Thyroid gland (tissue), 4 donors: ENCODE measurements around the gene RFX3. TPM values are rescaled to one million over a fixed set of nuclear protein-coding genes. Genes with fewer than 3 reads are reported as not detected.

Source experiments
- DNase-seq, 2 donors: peaks; one replicate each; pipeline ENCODE4 v3.0.0-alpha.2; 2019
- H3K27ac ChIP-seq, 3 donors: fragments of 200-600 bp; sonication (generic); 1 replicate in 2 of 3; 2 replicates in 1 of 3; pipeline ENCODE4 v1.5.1; 2016 to 2019; ENCODE audit warnings: mild to moderate bottlenecking in 1 of 3, moderate library complexity in 1 of 3
- H3K27me3 ChIP-seq: fragments of 200-600 bp; sonication (generic); one replicate; pipeline ENCODE4 v1.5.1; 2019
- H3K36me3 ChIP-seq, 2 donors: fragments of 200-600 bp; sonication (generic); one replicate each; pipeline ENCODE4 v1.5.1; 2016 to 2019
- H3K4me1 ChIP-seq, 2 donors: fragments of 200-600 bp; sonication (generic); one replicate each; pipeline ENCODE4 v1.5.1; 2017 to 2019
- H3K4me3 ChIP-seq, 3 donors: fragments of 200-600 bp; sonication (generic); replicated peaks in 1 of 3; 1 replicate in 2 of 3; 2 replicates in 1 of 3; pipeline ENCODE4 v1.5.1; 2016; ENCODE audit warnings: mild to moderate bottlenecking in 1 of 3
- H3K9me3 ChIP-seq: fragments of 200-600 bp; sonication (generic); one replicate; pipeline ENCODE4 v1.5.1; 2017
- POLR2A ChIP-seq, 2 donors: fragments of 450-650 bp; IDR thresholded peaks; one replicate each; pipeline ENCODE4 v1.6.1; 2017; ENCODE audit warnings: antibody characterized with exemption in 2 of 2, mild to moderate bottlenecking in 2 of 2, moderate library complexity in 1 of 2
- WGBS, 2 donors: methylation state at CpG; one replicate each; pipeline ENCODE4 v1.1.5; 2017; 5-methylcytosine and 5-hydroxymethylcytosine counted together
- intact Hi-C: fragments of 100-400 bp; cut with DNase I; formaldehyde crosslinking; loops from one replicate; pipeline ENCODE4 v1.15.1; 2023
- total RNA-seq, 4 donors: library from RNA; depleted of rRNA; stranded (reverse); fragments of >200 nt; gene quantifications; one replicate each; pipeline ENCODE4 v1.2.3, GENCODE V29; 2016
- TF ChIP-seq, protein P1 (sequence below), 6 experiments: fragments of 200-600 bp in 3 of 6; fragments of 450-650 bp in 3 of 6; sonication (generic) in 3 of 6; IDR thresholded peaks; one replicate each; pipeline ENCODE4 v1.5.1; 2016 to 2019; ENCODE audit warnings: antibody characterized with exemption in 6 of 6, mild to moderate bottlenecking in 2 of 6, inconsistent platforms in 1 of 6, moderate library complexity in 1 of 6

RFX3 gene
- total RNA-seq, 4 donors from 2014 or later = 8.8 to 16.7 (median 12.3) TPM

DNA sequence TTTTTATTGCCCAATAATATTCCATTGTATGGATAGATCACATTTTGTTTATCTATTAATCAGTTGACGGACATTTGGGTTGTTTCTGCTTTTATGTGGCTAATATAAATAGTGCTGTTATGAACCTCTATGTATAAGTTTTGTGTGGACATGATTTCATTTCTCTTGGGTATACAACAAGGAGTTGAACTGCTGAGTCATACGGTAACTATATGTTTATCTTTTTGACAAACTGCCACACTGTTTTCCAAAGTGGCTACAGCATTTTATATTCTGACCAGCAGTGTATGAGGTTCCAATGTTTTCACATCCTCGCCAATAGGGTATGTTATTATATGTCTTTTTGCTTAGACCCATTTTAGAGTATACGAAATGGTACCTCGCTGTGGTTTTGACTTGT is 264.3 kb downstream of the RFX3 start:
- WGBS, 2 donors = 96 to 97% methylated on average over 5 of the region's 5 CpGs
- peaks cover 0 to 4% of the 10 kb centered on the region in 2 donors for H3K36me3 ChIP-seq
- TF ChIP-seq POLR2A (IDR thresholded peaks at IDR 0.05) = no peak
- TF ChIP-seq, protein P1, sequence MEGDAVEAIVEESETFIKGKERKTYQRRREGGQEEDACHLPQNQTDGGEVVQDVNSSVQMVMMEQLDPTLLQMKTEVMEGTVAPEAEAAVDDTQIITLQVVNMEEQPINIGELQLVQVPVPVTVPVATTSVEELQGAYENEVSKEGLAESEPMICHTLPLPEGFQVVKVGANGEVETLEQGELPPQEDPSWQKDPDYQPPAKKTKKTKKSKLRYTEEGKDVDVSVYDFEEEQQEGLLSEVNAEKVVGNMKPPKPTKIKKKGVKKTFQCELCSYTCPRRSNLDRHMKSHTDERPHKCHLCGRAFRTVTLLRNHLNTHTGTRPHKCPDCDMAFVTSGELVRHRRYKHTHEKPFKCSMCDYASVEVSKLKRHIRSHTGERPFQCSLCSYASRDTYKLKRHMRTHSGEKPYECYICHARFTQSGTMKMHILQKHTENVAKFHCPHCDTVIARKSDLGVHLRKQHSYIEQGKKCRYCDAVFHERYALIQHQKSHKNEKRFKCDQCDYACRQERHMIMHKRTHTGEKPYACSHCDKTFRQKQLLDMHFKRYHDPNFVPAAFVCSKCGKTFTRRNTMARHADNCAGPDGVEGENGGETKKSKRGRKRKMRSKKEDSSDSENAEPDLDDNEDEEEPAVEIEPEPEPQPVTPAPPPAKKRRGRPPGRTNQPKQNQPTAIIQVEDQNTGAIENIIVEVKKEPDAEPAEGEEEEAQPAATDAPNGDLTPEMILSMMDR (IDR thresholded peaks at IDR 0.05) = no peak

DNA sequence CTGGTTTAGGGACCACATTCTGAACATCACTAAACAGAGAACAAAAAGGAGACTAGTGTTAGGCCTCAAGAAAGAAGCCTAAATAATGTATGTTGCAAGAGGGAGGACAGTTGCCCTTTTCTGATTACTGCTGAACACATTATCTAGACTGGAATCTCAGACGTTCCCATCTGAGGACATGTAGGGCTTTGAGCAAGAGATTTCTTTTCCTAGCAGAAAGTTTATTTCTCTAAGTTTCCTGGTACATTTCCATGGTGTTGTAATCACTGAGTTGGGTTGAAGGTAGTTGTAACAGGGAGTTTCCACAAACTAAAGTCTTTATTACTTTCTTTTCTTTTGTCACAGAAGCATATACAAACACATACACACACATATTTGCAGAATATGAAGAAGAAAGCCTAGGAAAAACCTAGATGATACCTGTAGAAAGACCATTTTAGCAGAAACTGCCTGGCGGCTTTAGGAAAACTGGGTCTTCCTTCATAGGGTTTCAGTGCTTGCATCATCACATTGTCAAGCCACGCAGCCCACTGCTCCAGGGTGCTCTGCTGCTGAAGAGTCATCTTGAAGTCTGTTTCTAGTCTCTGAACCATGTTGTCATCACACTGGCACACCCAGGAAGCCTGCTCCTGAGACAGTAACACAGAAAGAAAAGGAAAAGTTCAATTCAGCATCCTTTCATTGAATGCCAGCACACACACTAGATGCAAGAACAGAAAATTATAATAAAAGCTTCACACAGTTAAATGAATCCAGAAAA is 269.1 kb downstream of the RFX3 start:
- H3K9me3 ChIP-seq = no peaks in the 10 kb centered on the region
- TF ChIP-seq, protein P1 (IDR thresholded peaks at IDR 0.05) = no peak
- no peak for TF ChIP-seq POLR2A (IDR thresholded peaks at IDR 0.05)
- no peak overlapping the region for H3K27ac ChIP-seq
- intact Hi-C loops = no loop called here
- no peaks in the 10 kb centered on the region for H3K4me1 ChIP-seq
- WGBS, 2 donors = 94 to 95% methylated on average over 3 of the region's 3 CpGs
- H3K27me3 ChIP-seq = no peaks in the 10 kb centered on the region
- no peak overlapping the region for H3K4me3 ChIP-seq
- H3K36me3 ChIP-seq = peaks cover 0 to 5% of the 10 kb centered on the region in 2 donors
- no peak for DNase-seq

More for the DNA sequence above, 264.3 kb downstream of the RFX3 start:
- Histone ChIP-seq H3K9me3 (no peaks in the 10 kb centered on the region), H3K27me3 (no peaks in the 10 kb centered on the region), H3K27ac (no peak overlapping the region), H3K4me1 (peaks cover 2 to 8% of the 10 kb centered on the region in 2 donors), H3K4me3 (no peak overlapping the region)
- no peak for DNase-seq
- intact Hi-C loops = no loop called here

DNA sequence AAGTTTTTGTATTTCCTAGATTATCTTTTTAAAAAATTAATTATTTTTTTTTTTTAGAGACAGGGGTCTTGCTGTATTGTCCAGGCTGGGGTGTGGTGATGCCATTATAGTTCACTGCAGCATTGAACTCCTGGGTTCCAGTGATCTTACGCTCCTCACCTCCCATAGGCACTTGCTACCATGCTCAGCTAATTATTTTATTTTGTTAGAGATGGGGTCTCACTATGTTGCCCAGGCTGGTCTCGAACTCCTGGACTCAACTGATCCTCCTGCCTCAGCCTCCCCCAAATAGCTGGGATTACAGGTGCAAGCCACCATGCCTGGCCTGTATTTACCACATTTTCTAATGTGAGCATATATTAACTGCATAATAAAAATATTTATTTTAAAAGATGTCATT is 274.5 kb downstream of the RFX3 start:
- intact Hi-C loops = no loop called here
- Histone ChIP-seq H3K9me3 (no peaks in the 10 kb centered on the region), H3K36me3 (no peaks in the 10 kb centered on the region), H3K27ac (no peak overlapping the region), H3K4me3 (no peak overlapping the region), H3K27me3 (no peaks in the 10 kb centered on the region), H3K4me1 (no peaks in the 10 kb centered on the region)
- no peak for DNase-seq
- TF ChIP-seq, protein P1 (IDR thresholded peaks at IDR 0.05) = no peak
- TF ChIP-seq POLR2A (IDR thresholded peaks at IDR 0.05) = no peak
- 97 to 99% methylated on average over 2 of the region's 2 CpGs for WGBS, 2 donors

DNA sequence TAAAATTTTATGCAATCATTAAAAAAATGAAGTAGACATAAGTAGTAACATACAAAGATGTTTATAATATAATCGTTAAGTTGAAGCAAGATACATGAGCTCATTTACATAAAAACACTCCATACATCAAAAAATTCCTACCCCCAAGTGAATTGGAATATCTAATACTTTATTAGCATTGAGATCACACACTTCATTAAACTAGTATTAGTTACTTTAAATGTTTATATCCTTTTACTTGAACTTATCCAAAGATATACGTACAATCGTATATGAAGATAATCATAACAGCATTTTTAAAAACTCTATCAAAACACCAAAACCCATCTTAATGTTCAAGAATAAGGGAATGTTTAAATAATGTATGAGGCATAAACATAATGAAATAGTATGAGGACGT is 275.1 kb downstream of the RFX3 start:
- TF ChIP-seq, protein P1 (IDR thresholded peaks at IDR 0.05) = no peak
- TF ChIP-seq POLR2A (IDR thresholded peaks at IDR 0.05) = no peak
- Histone ChIP-seq H3K9me3 (no peaks in the 10 kb centered on the region), H3K36me3 (no peaks in the 10 kb centered on the region), H3K4me1 (no peaks in the 10 kb centered on the region), H3K27ac (no peak overlapping the region), H3K4me3 (no peak overlapping the region), H3K27me3 (no peaks in the 10 kb centered on the region)
- no peak for DNase-seq
- intact Hi-C loops = no loop called here
- 92 to 94% methylated on average over 4 of the region's 4 CpGs for WGBS, 2 donors

DNA sequence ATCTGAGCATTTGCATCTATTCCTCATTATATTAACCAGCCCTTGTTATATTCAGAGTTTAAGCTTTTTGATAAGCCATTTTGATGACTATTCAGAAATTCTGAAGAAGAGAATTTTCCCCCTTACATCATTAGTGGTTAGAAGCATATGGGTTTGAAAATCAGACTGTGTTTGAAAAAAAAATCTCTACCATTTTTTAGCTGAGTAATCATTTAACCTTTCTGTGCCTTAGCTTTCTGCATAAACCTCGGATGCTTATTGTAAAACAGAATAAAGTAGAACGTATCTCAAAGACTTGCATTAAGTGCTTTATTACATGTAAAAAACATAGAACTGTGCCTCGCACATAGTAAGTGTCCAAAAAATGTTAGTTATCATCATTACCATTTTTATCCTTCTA is 278.6 kb downstream of the RFX3 start:
- Histone ChIP-seq H3K27me3 (no peaks in the 10 kb centered on the region), H3K4me3 (no peak overlapping the region), H3K27ac (no peak overlapping the region), H3K9me3 (no peaks in the 10 kb centered on the region), H3K36me3 (no peaks in the 10 kb centered on the region), H3K4me1 (no peaks in the 10 kb centered on the region)
- WGBS, 2 donors = 95 to 97% methylated on average over 3 of the region's 3 CpGs
- TF ChIP-seq, protein P1 (IDR thresholded peaks at IDR 0.05) = no peak
- no peak for TF ChIP-seq POLR2A (IDR thresholded peaks at IDR 0.05)
- intact Hi-C loops = no loop called here
- DNase-seq = no peak
